Non-pigmented ciliary epithelial cell (primary cell): Measurements from ENCODE around the gene LCN10.
"Not testable (repeated sequence)": the region's sequence is repeated elsewhere in the genome, so short reads cannot be mapped to it uniquely, and the experiment has no call there.

Source experiments
- DNase-seq: peaks from one replicate; pipeline ENCODE4 v3.0.0-alpha.2; 2010; ENCODE audit warnings: low read depth

The LCN10 gene

GRCh38 chr9:136771907-136772415 lies 29.2 kb upstream of the LCN10 start:
- no peak for DNase-seq

GRCh38 chr9:136769710-136770191 lies 27.0 kb upstream of the LCN10 start:
- DNase-seq, result no peak

DNA sequence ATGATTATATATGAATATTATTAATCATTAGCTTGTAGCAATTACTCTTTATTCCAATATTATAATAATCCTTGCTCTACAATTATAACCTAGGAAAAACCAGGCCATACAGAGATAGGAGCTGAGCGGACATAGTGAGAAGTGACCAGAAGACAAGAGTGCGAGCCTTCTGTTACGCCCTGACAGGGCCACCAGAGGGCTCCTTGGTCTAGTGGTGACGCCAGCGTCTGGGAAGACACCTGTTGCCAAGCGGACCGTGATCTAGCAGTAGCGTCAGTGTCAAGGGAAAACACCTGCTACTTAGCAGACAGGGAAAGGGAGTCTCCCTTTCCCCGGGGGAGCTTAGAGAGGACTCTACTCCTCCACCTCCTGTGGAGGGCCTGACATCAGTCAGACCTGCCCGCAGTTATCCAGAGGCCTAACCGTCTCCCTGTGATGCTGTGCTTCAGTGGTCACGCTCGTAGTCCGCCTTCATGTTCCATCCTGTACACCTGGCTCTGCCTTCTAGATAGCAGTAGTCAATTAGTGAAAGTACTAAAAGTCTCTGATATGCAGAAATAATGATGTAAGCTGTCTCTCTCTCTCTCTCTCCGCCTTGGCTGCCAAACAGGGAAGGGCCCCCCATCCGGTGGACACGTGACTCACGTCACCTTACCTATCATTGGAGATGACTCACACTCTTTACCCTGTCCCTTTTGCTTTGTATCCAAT lies 23.8 kb upstream of the LCN10 start:
- DNase-seq, result not testable (repeated sequence)

GRCh38 chr9:136765745-136766409 lies 23.1 kb upstream of the LCN10 start:
- not testable (repeated sequence) for DNase-seq

DNA sequence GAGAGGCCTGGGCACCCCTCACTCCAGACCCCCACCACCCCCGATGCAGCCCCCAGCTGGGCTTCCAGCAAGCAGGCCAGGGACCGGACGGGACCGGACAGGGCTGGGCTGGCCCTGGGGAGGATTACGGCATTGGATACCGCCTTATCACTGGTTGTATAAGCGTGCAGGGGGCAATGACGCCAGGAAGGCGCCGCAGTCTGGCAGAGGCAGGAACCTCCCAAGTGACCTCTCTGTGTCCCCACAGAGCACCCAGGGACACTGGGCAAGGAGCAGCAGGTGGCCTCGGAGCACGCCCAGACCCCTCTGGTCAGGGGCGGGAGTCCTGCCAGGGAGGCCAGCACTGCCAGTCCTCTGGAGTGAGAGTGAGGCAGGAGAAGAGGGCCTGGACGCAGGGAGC lies 22.3 kb upstream of the LCN10 start:
- DNase-seq, result no peak

DNA sequence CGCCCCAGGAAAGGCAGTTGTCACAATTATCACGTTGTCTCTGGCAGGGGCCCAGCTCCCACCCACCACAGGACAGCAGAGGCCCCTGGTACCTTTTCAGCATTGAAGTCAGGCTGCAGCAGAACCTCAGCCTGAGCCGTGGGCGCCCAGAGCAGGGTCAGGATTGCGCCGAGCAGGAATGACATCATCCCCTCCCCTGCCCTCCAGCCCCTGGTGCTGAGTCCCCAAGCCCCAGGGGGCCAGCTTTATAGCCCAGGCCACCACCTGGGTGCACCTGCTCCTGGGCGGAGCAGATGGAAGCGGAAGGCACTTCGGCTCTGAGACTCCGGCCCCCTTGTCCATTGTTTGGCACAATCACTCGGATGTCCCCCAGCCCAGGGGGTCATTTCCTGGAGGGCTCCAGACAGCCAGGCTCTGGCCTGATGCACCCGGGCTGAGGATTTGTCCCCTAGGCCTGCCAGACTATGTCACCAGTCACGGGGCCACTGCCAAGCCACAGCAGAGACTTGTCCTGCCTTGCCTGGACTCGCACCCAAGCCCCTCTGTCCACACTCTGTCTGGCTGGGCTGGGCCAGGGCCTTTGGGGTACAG lies 21.7 kb upstream of the LCN10 start, which contains the start of gene LCN15:
LCN15 (minus strand) TSS at position 218 of the 591 bp plus-strand sequence; CDS start at position 188, 30 bp downstream.
- no peak for DNase-seq

- no peak for DNase-seq
Observed at GRCh38 chr9:136763649-136764035, 20.9 kb upstream of the LCN10 start.

DNA sequence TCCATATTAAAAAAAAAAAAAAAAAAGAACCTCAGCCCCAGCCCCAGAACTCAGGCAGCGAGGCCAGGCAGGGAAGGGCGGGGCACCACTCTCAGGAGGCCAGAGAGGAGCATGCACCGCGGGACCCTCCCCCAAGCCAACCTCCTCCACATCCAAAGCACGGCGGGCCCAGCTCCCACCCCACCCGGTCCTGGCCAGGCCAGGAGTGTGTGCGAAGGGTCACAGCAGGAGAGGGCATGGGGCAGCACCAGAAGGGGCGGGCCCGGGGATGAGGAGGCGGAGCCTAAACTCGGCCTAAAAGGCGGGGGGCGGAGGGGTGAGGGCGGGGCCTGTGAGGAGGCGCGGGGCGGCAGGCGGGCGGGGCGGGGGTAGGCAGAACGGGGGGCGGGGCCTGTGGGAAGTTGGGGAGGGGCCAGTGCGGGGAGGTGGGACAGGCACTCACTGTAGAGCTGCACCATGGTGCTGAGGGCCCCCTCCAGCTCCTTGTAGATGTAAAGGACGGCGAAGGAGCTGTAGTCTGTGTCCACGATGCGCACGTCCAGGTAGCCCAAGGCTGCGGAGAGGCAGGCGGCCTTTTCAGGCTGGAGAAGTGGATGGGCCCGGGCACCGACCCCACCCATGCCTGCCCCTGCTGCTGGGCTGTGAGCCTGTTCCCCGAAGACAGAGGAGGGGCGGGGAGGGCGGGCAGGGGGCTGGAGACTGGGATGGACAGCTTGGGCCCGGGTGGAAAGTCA lies 20.3 kb upstream of the LCN10 start:
- DNase-seq, result no peak

- DNase-seq, result no peak
Observed at GRCh38 chr9:136762221-136762691, 19.5 kb upstream of the LCN10 start.

DNA sequence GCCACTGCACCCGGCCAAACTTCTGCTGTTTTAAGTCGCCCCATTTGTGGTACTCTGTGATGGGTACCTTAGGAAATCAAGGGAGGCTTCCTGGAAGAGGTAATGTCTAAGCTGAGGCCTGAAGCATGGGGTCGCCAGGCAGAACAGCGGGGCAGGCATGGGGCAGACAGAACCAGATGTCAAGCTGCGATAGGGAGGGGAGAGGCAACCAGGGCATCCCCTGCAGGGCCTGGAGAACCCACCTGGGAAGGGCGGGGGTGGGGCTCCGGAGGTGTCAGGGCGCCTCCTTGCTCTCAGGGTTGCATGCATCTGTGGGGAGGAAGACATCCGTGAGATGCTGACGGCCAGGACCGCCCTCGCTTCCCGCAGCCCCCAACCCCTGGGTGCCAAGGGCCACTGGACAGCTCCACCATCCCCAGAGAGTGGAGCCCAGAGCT lies 18.8 kb upstream of the LCN10 start:
- no peak for DNase-seq

- DNase-seq, result not testable (repeated sequence)
Observed at GRCh38 chr9:136760834-136761544, 18.2 kb upstream of the LCN10 start.

DNA sequence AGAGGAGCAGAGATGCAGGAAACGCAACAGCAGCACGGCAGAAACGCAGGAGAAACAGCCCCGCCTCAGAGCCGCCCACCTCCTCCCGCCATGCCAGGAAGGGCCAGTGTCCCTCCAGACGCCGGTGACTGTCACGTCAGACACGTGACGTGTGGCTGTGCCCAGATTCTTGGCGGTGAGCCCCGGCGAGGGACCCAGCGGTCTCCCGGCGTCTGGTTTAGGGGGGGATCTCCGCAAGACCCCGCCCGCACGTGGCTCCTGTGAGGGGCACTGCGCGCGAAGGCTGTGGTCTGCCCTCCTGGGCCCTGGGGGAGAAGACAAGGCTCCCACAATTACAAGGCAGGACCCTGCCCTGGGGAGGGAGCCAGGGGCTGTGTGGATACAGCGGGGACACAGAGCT lies 17.7 kb upstream of the LCN10 start:
- DNase-seq, result no peak

- no peak for DNase-seq
Observed at GRCh38 chr9:136759436-136760325, 16.9 kb upstream of the LCN10 start.

- no peak for DNase-seq
Observed at GRCh38 chr9:136759001-136759400, 16.3 kb upstream of the LCN10 start.

GRCh38 chr9:136757751-136758140 lies 15.0 kb upstream of the LCN10 start:
- DNase-seq, result no peak

- DNase-seq, result no peak
Observed at GRCh38 chr9:136757328-136757727, 14.6 kb upstream of the LCN10 start.

DNA sequence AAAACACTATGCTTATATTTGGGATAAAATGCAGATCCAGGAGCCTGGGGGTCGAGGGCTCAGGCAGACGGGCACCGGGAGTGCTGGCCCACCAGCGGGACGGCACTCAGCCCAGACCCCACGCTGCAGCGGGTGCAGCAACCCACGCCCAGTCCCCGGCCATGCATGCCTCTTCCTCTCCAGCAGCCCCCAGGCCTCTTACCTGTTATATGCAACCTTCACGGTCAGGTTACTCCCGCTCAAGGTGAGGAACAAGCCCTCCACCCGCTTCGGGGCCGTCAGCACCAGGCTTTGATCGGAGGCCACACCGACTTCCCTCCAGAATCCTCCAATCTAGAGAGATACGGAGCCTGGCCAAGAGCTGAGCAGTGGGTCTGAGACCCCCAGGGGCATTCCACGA lies 14.1 kb upstream of the LCN10 start:
- DNase-seq, result no peak

DNA sequence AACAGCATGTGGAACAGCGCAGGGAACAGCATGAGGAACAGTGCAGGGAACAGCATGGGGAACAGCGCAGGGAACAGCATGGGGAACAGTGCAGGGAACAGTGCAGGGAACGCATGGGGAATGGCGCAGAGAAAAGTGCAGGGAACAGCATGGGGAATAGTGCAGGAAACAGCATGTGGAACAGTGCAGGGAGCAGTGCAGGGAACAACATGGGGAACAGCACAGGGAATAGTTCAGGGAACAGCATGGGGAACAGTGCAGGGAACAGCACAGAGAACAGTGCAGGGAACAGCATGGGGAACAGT lies 13.3 kb upstream of the LCN10 start:
- DNase-seq, result no peak

DNA sequence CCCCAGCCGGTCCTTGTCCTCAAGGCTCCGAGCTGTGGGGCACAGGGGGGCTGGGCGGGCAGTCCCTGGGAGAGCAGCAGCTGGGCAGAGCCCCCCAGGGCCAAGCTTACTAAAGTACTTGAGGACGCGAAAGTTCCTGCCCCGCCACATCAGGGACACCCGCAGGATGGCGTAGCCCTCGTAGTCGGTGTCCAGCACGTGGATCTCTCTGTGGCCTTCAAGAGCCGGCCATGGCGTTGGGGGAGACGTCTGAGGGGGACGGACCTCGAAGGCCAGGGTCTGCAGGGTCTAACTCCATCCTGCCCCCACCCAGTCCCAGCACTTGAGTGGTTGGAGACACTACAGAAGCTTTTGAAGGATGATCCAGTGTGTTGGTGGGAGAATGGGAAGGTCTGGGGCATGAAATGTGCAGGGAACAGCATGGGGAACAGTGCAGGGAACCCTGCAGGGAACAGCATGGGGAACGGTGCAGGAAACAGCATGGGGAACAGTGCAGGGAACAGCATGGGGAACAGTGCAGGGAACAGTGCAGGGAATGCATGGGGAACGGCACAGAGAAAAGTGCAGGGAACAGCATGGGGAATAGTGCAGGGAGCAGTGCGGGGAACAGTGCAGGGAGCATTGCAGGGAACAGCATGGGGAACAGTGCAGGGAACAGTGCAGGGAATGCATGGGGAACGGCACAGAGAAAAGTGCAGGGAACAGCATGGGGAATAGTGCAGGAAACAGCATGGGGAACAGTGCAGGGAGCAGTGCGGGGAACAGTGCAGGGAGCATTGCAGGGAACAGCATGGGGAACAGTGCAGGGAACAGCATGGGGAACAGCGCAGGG lies 12.8 kb upstream of the LCN10 start:
- DNase-seq, result not testable (repeated sequence)
